ENCODE results near the gene TNFRSF8.
A peak's percentile ranks its signal among the peaks of the same experiment; 100 is the strongest.

TNFRSF8 gene

GRCh38 chr1:12157366-12158231 is 94.5 kb downstream of the TNFRSF8 start:
- peak overlapping the region; percentile 8; the same call in 1 of the 2 replicates for H3K4me3 ChIP-seq (ENCODE audit: low read depth, low read length)
- no peak for TF ChIP-seq CTCF (IDR thresholded peaks at IDR 0.05; ENCODE audit: insufficient read depth, low read depth, low read length, missing control alignments)
- DNase-seq (ENCODE audit: low read depth), result peak; percentile 74

- peak; percentile 30 for DNase-seq (ENCODE audit: low read depth)
- TF ChIP-seq CTCF (IDR thresholded peaks at IDR 0.05; ENCODE audit: insufficient read depth, low read depth, low read length, missing control alignments), result no peak
- peak overlapping the region; percentile 8; the same call in 1 of the 2 replicates for H3K4me3 ChIP-seq (ENCODE audit: low read depth, low read length)
These were observed 95.4 kb downstream of the TNFRSF8 start for GRCh38 chr1:12158357-12159092.

- H3K4me3 ChIP-seq (ENCODE audit: low read depth, low read length), result no peak overlapping the region
- DNase-seq (ENCODE audit: low read depth), result no peak
- no peak for TF ChIP-seq CTCF (IDR thresholded peaks at IDR 0.05; ENCODE audit: insufficient read depth, low read depth, low read length, missing control alignments)
These were observed 96.7 kb downstream of the TNFRSF8 start for GRCh38 chr1:12159816-12160215.

- no peak for TF ChIP-seq CTCF (IDR thresholded peaks at IDR 0.05; ENCODE audit: insufficient read depth, low read depth, low read length, missing control alignments)
- no peak overlapping the region for H3K4me3 ChIP-seq (ENCODE audit: low read depth, low read length)
- DNase-seq (ENCODE audit: low read depth), result no peak
These were observed 98.2 kb downstream of the TNFRSF8 start for GRCh38 chr1:12161324-12161661.

- no peak for TF ChIP-seq CTCF (IDR thresholded peaks at IDR 0.05; ENCODE audit: insufficient read depth, low read depth, low read length, missing control alignments)
- H3K4me3 ChIP-seq (ENCODE audit: low read depth, low read length), result no peak overlapping the region
These were observed 98.8 kb downstream of the TNFRSF8 start for GRCh38 chr1:12161662-12162458.

GRCh38 chr1:12162459-12163137 is 99.5 kb downstream of the TNFRSF8 start:
- DNase-seq (ENCODE audit: low read depth), result no peak
- no peak for TF ChIP-seq CTCF (IDR thresholded peaks at IDR 0.05; ENCODE audit: insufficient read depth, low read depth, low read length, missing control alignments)
- H3K4me3 ChIP-seq (ENCODE audit: low read depth, low read length), result no peak overlapping the region

More at GRCh38 chr1:12161662-12162458, 98.8 kb downstream of the TNFRSF8 start:
- peak; percentile 96 for DNase-seq (ENCODE audit: low read depth)

Measured in GM12865 (cell line).